NOMO-1 treated with dmso at 0.1 percent for 144 hours (cell line): ENCODE results near the gene PDP2.

Experiments used
- DNase-seq: peaks from one replicate; lab custom pipeline; 2025; ENCODE audit not compliant: unreplicated experiment; lab: John Stamatoyannopoulos, UW

The PDP2 gene

GRCh38 chr16:66918803-66919568 lies 38.7 kb downstream of the PDP2 start, which contains the start of gene CDH16:
Gene CDH16, minus strand, starts transcription at chr16:66918885. Its CDS starts 820 bp downstream, at chr16:66918065.
- no peak for DNase-seq

GRCh38 chr16:66919569-66920298 lies 39.4 kb downstream of the PDP2 start:
- DNase-seq: no peak

GRCh38 chr16:66920299-66920590 lies 39.9 kb downstream of the PDP2 start:
- DNase-seq: no peak

- no peak for DNase-seq
Measured at GRCh38 chr16:66920924-66921680, 40.8 kb downstream of the PDP2 start.

GRCh38 chr16:66921729-66922450 lies 41.6 kb downstream of the PDP2 start:
- DNase-seq: no peak

GRCh38 chr16:66923247-66923731 lies 43.0 kb downstream of the PDP2 start:
- no peak for DNase-seq

- DNase-seq: no peak
Measured at GRCh38 chr16:66923866-66924265, 43.6 kb downstream of the PDP2 start.

- DNase-seq: no peak
Measured at GRCh38 chr16:66924527-66925321, 44.4 kb downstream of the PDP2 start.

- DNase-seq: no peak
Measured at GRCh38 chr16:66925322-66925840, 45.1 kb downstream of the PDP2 start, which contains the start of gene RRAD. Gene RRAD, minus strand, starts transcription at chr16:66925535. Its CDS starts 356 bp downstream, at chr16:66925179.

GRCh38 chr16:66926171-66926947 lies 46.0 kb downstream of the PDP2 start:
- no peak for DNase-seq

- no peak for DNase-seq
Measured at GRCh38 chr16:66926961-66927436, 46.7 kb downstream of the PDP2 start.

- no peak for DNase-seq
Measured at GRCh38 chr16:66927918-66928649, 47.8 kb downstream of the PDP2 start.

GRCh38 chr16:66928702-66929388 lies 48.5 kb downstream of the PDP2 start:
- DNase-seq: no peak

- no peak for DNase-seq
Measured at GRCh38 chr16:66930189-66930588, 49.9 kb downstream of the PDP2 start.

GRCh38 chr16:66931665-66932064 lies 51.4 kb downstream of the PDP2 start:
- no peak for DNase-seq

GRCh38 chr16:66932076-66932475 lies 51.8 kb downstream of the PDP2 start:
- DNase-seq: no peak

- DNase-seq: no peak
Measured at GRCh38 chr16:66933776-66934137, 53.4 kb downstream of the PDP2 start.
